ENCODE results near the gene SUB1.

The SUB1 gene

DNA sequence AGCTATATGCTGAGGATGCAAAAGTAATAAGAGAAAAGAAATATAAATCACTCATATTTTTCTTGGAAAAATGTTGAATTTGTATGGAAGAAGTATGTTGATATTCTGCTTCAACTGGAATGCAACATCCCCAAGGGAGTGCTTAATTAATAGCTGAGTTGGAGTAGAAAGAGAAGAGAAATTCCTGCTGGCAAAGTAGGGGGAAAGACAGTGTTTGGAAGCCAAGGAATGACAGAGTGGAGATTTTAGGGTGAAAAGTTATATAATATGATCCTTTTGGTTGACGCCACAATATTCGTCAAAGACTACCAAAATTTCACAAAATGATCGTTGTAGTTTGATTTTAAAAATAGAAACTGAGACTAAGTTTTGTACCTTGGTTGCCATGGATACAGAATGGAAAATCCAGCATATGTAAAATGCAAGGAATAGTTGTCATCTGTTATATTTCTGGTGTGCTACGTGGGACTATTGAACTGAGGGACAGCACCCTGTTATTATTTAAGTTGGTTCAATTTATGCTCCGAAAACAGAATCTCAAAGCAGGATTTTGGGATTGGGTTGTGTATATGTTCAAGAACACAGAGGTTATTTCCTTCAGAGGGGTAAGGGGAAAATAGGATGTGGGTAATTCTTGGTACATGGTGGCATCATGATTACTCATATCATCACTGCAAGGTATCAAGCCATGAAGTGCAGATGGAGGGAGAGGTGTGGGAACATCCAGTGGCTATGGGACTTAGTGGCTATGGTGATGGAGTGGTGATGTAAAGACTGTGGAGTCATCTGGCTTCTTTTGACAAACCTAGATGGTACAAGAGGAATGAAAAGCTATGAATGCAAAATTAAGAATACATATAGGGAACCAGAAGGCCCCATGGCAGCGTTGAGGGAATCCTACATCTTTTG is 61.0 kb downstream of the SUB1 start:
- no peak for DNase-seq

DNA sequence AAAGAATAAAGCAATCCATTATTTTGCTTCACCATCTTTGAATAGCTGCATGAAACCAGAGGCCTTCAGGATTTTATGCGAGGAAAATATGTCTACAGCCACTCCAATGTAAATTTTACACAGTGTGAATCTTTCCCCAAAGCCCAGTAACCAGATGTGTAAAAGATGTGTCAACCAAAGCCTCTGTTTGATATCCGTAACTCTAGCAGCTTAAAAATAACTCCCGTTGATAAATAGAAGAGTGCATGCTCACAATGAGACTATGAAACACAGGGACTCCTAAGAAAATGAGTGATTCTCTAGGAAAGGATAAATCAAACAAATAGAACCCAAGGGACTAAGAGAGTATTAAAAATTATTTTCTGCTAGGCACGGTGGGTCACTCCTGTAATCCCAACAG is 65.7 kb downstream of the SUB1 start:
- no peak for DNase-seq

DNA sequence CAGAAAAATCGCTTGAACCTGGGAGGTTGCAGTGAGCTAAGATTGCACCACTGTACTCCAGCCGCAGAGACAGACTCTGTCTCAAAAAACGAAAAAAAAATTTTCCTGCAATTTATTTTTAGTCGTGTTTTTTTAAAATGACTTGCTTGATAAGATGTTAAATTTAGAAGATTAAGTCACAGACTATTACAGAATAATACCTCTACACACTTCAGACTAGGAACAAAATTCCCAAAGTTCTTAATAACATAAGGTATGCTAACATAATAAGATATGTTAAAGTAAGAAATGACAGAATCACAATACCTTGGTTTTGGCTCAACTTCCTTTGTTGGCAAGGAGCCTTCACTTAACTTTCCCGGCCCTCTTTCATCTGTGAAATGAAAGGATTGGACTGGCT is 66.3 kb downstream of the SUB1 start:
- DNase-seq: no peak

All from CD4-positive, alpha-beta T cell treated with Interleukin-12 subunit alpha and Interleukin-12 subunit beta, for 1 hour (primary cell).